Measurements from ENCODE around the gene PLD2.

GRCh38 chr17:4872786-4873185 is 65.8 kb downstream of the PLD2 start:
- TF ChIP-seq POLR2A (IDR thresholded peaks at IDR 0.05) = no peak
- TF ChIP-seq, protein P1, sequence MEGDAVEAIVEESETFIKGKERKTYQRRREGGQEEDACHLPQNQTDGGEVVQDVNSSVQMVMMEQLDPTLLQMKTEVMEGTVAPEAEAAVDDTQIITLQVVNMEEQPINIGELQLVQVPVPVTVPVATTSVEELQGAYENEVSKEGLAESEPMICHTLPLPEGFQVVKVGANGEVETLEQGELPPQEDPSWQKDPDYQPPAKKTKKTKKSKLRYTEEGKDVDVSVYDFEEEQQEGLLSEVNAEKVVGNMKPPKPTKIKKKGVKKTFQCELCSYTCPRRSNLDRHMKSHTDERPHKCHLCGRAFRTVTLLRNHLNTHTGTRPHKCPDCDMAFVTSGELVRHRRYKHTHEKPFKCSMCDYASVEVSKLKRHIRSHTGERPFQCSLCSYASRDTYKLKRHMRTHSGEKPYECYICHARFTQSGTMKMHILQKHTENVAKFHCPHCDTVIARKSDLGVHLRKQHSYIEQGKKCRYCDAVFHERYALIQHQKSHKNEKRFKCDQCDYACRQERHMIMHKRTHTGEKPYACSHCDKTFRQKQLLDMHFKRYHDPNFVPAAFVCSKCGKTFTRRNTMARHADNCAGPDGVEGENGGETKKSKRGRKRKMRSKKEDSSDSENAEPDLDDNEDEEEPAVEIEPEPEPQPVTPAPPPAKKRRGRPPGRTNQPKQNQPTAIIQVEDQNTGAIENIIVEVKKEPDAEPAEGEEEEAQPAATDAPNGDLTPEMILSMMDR (IDR thresholded peaks at IDR 0.05) = no peak
